Neuron (in vitro differentiated cells): Measurements from ENCODE around the gene EEF1AKMT3.

Experiments used
- H2AFZ ChIP-seq: one replicate; pipeline ENCODE4 v1.6.1; 2013; ENCODE audit warnings: low read depth, mild to moderate bottlenecking, inconsistent platforms, low read length, moderate library complexity
- H3K27me3 ChIP-seq: one replicate; pipeline ENCODE4 v1.6.1; 2013; ENCODE audit warnings: low read length; ENCODE audit not compliant: insufficient read depth
- H3K36me3 ChIP-seq: one replicate; pipeline ENCODE4 v1.6.1; 2013; ENCODE audit warnings: low read length; ENCODE audit not compliant: insufficient read depth
- H3K4me1 ChIP-seq: one replicate; pipeline ENCODE4 v1.6.1; 2013; ENCODE audit warnings: low read length; ENCODE audit not compliant: insufficient read depth
- H3K4me3 ChIP-seq: 2 replicates; pipeline ENCODE4 v1.5.1; 2013; ENCODE audit warnings: mild to moderate bottlenecking, low read length, moderate library complexity
- H3K9me3 ChIP-seq: one replicate; pipeline ENCODE4 v1.6.1; 2013; ENCODE audit warnings: low read length

EEF1AKMT3 gene

DNA sequence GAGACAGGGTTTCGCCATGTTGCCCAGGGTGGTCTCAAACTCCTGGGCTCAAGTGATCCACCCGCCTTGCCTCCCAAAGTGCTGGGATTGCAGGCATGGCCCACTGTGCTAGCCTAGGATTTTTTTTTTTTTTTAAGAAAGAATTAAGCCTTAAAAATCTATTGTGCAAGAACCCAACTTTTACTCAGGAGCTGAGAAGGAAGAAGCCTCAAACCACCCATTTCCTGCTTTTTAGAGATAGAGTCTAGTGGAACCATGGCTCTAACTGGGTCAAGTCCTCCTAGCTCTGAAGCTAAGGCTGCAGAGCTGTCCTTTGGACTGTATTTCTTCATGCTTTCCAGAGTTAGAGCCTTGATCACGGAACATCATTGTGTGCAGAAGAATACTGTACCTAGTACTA, 8.8 kb downstream of the EEF1AKMT3 start:
- Histone ChIP-seq H3K9me3 (no peaks in the 10 kb centered on the region), H3K36me3 (peaks cover 19% of the 10 kb centered on the region), H3K4me3 (no peak overlapping the region), H2AFZ (no peak overlapping the region), H3K4me1 (peaks cover 5% of the 10 kb centered on the region), H3K27me3 (no peaks in the 10 kb centered on the region)

DNA sequence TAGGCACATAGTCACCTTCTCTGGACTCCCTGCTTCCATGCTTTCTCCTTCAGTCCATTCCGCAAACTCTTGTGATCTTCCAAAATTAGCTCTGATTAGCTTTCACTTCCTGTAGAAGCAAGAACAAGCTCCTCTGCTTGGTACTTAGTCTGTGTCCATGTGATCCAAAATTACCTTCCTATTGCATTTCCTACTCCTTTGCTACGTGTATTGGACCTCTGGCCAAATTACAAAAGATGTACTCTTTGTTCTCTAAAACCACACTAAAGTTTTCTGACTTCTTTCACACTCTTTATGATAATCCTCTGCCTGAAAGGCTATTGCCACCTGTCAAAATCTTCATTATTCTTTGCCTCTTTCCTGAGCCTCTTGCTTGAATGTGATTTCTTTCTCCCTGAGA, 9.4 kb downstream of the EEF1AKMT3 start:
- H3K4me1 ChIP-seq: peaks cover 5% of the 10 kb centered on the region
- H3K9me3 ChIP-seq: no peaks in the 10 kb centered on the region
- H3K27me3 ChIP-seq: no peaks in the 10 kb centered on the region
- H3K36me3 ChIP-seq: peaks cover 23% of the 10 kb centered on the region
- H3K4me3 ChIP-seq: no peak overlapping the region
- H2AFZ ChIP-seq: no peak overlapping the region

DNA sequence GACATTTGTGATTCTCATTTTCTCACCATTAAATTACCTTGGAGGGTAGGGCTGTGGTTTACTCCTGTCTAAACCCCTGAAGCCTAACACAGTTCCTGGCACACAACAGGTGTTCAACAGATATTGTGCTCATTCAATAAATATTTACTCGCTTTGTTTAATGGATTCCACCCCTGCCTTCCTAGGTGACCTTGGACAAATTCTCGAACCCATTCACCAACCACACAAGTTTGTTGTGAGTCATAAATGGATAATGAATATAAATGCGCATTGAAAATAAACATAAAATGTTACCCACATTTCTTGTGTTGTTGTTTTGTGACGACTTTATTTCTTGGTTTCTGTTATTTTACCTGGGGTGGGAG, 9.8 kb downstream of the EEF1AKMT3 start:
- peak overlapping the region; percentile 94 for H3K4me3 ChIP-seq
- H2AFZ ChIP-seq: no peak overlapping the region
- H3K27me3 ChIP-seq: no peaks in the 10 kb centered on the region
- H3K9me3 ChIP-seq: no peaks in the 10 kb centered on the region
- H3K4me1 ChIP-seq: peaks cover 5% of the 10 kb centered on the region
- peaks cover 28% of the 10 kb centered on the region for H3K36me3 ChIP-seq

- Histone ChIP-seq H3K36me3 (peaks cover 31% of the 10 kb centered on the region), H3K4me1 (peaks cover 5% of the 10 kb centered on the region), H3K9me3 (no peaks in the 10 kb centered on the region), H3K27me3 (no peaks in the 10 kb centered on the region), H3K4me3 (peak within 1 kb of the TSS; percentile 94), H2AFZ (peak within 1 kb of the TSS; percentile 78)
Measured at GRCh38 chr12:57782608-57783465, 10.4 kb downstream of the EEF1AKMT3 start, which contains the start of gene TSFM. Gene TSFM, plus strand, starts transcription at chr12:57782787. Its CDS starts 15 bp downstream, at chr12:57782802.

- no peaks in the 10 kb centered on the region for H3K9me3 ChIP-seq
- H2AFZ ChIP-seq: no peak overlapping the region
- H3K36me3 ChIP-seq: peaks cover 31% of the 10 kb centered on the region
- peaks cover 5% of the 10 kb centered on the region for H3K4me1 ChIP-seq
- peak overlapping the region; percentile 94 for H3K4me3 ChIP-seq
- no peaks in the 10 kb centered on the region for H3K27me3 ChIP-seq
Measured at GRCh38 chr12:57783466-57783801, 11.0 kb downstream of the EEF1AKMT3 start.

DNA sequence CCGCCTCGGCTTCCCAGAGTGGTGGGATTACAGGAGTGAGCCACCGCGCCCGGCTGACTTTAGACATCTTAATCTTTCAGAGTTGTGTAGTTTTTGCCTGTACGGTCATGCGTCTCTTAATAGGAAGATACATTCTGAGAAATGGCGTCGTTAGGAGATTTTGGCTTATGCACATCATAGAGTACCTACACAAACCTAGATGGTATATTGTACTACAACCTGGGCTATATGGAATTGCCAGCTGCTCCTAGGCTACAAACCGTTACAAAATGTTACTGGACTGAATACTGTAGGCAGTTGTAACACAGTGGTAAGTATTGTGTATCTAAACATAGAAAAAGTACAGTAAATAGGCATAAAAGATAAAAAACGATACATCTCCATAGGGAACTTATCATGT, 11.4 kb downstream of the EEF1AKMT3 start:
- H3K36me3 ChIP-seq: peaks cover 32% of the 10 kb centered on the region
- no peaks in the 10 kb centered on the region for H3K27me3 ChIP-seq
- H3K4me1 ChIP-seq: peaks cover 5% of the 10 kb centered on the region
- no peak overlapping the region for H2AFZ ChIP-seq
- peak overlapping the region; percentile 4 for H3K4me3 ChIP-seq
- no peaks in the 10 kb centered on the region for H3K9me3 ChIP-seq

GRCh38 chr12:57793920-57794319, 21.5 kb downstream of the EEF1AKMT3 start:
- no peaks in the 10 kb centered on the region for H3K4me1 ChIP-seq
- peaks cover 76% of the 10 kb centered on the region for H3K36me3 ChIP-seq

DNA sequence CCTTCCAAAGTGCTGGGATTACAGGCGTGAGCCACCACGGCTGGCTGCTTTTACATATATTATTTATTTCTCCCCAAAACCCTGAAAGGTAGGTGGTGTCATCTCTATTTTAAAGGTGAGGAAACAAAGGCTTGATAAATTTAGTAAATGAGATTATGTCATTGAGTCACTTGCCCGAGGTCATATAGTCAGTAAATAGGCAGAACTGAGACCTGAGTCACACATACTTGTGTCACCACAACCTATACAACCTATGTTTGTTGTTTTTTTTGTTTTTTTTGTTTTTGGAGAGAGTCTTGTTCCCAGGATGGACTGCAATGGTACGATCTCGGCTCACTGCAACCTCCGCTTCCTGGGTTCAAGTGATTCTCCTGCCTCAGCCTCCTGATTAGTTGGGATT, 22.9 kb downstream of the EEF1AKMT3 start:
- no peaks in the 10 kb centered on the region for H3K9me3 ChIP-seq
- H3K27me3 ChIP-seq: no peaks in the 10 kb centered on the region
- H3K4me1 ChIP-seq: no peaks in the 10 kb centered on the region
- H3K4me3 ChIP-seq: no peak overlapping the region
- H3K36me3 ChIP-seq: peaks cover 73% of the 10 kb centered on the region
- no peak overlapping the region for H2AFZ ChIP-seq

More at GRCh38 chr12:57793920-57794319, 21.5 kb downstream of the EEF1AKMT3 start:
- Histone ChIP-seq H2AFZ (no peak overlapping the region), H3K9me3 (no peaks in the 10 kb centered on the region), H3K27me3 (no peaks in the 10 kb centered on the region), H3K4me3 (no peak overlapping the region)

DNA sequence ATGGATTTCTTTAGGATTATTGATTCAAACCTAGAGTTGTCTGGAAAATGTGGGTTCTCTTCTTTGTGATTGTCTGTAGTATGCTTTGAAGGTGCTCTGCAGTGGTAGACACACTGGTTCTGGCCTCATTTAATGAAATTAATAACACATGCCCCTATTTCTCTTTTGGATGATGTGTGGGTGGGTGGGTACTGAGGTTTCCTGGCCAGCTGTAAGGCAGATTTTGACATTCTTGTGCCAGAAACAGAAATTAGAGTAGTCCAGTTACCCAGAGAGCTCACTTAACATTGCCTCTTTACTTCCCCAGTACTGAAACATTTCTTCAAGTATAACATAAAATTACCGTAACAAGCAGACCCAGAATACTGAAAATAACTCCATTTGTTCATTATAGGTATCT, 24.6 kb downstream of the EEF1AKMT3 start:
- peaks cover 71% of the 10 kb centered on the region for H3K36me3 ChIP-seq
- no peak overlapping the region for H3K4me3 ChIP-seq
- H2AFZ ChIP-seq: no peak overlapping the region
- no peaks in the 10 kb centered on the region for H3K4me1 ChIP-seq
- H3K27me3 ChIP-seq: no peaks in the 10 kb centered on the region
- H3K9me3 ChIP-seq: no peaks in the 10 kb centered on the region

DNA sequence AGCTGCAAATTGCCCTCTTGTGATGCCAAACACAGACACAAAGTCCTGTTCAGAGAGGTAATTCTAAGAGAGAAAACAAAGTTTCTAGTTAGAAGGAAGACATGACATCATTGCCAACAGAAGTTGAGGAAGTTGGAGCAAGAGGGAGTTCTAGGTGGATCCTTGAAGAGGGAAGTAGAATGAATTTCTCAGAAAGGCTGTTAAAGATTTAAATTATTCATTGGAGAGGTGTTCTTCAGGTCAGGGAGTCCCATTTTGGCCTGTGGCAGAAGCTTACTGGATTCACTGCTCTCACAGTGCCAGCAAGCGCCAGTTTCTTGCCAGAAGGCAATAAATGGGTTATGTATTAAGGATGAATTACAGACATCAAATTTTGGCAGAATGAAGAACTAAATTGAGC, 25.5 kb downstream of the EEF1AKMT3 start:
- Histone ChIP-seq H3K27me3 (no peaks in the 10 kb centered on the region), H2AFZ (no peak overlapping the region), H3K4me3 (no peak overlapping the region), H3K36me3 (peaks cover 70% of the 10 kb centered on the region), H3K4me1 (no peaks in the 10 kb centered on the region), H3K9me3 (no peaks in the 10 kb centered on the region)

DNA sequence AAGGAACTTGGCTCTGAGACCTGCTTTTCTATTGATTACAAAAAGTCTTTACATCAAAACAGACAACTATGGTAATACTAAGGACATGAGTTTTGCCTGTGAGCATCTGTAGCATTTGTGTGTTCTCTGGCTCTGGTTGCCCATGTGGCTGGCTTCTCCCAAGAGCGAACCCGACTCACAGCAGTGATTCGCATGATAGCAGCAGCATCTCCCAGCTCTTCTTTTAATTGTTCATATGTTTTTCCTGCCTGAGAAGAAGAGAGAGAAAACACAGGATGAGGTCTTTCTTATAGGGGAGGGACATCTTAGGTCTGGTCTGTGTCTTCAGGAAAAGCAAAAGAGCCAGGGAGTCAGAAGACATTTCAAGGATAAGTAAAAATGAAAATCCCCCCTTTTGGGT, 28.6 kb downstream of the EEF1AKMT3 start:
- H2AFZ ChIP-seq: no peak overlapping the region
- H3K36me3 ChIP-seq: peaks cover 49% of the 10 kb centered on the region
- no peaks in the 10 kb centered on the region for H3K9me3 ChIP-seq
- no peak overlapping the region for H3K4me3 ChIP-seq
- H3K4me1 ChIP-seq: no peaks in the 10 kb centered on the region
- no peaks in the 10 kb centered on the region for H3K27me3 ChIP-seq

- Histone ChIP-seq H2AFZ (no peak overlapping the region), H3K27me3 (no peaks in the 10 kb centered on the region), H3K4me3 (no peak overlapping the region), H3K9me3 (no peaks in the 10 kb centered on the region), H3K36me3 (peaks cover 44% of the 10 kb centered on the region), H3K4me1 (no peaks in the 10 kb centered on the region)
Measured at GRCh38 chr12:57802607-57803006, 30.2 kb downstream of the EEF1AKMT3 start.

- Histone ChIP-seq H3K9me3 (no peaks in the 10 kb centered on the region), H3K4me3 (no peak overlapping the region), H3K4me1 (no peaks in the 10 kb centered on the region), H2AFZ (no peak overlapping the region), H3K36me3 (peaks cover 46% of the 10 kb centered on the region), H3K27me3 (no peaks in the 10 kb centered on the region)
Measured at GRCh38 chr12:57803319-57803893, 31.0 kb downstream of the EEF1AKMT3 start.
